HepG2 (cell line): ENCODE results near the gene GNPDA1. TPM values are rescaled to one million over a fixed set of nuclear protein-coding genes. Genes with fewer than 3 reads are reported as not detected.

ENCODE experiments used
- ATAC-seq: fragments of 200-7000 bp; cut with Tn5 transposase; 3 replicates; pipeline ENCODE4 v1.9.1; 2020; ENCODE audit warnings: mild to moderate bottlenecking, moderate library complexity
- BruUV-seq: library from RNA; stranded (reverse); fragments of 400-500 nt; replicated peaks from 2 replicates; lab custom pipeline; 2021; lab: Mats Ljungman, UMichigan
- CTCF ChIA-PET: fragments of 300-600 bp; formaldehyde crosslinking; extraction: SDS; loops from one replicate; lab custom pipeline; 2021; ENCODE audit warnings: low total read pairs, inconsistent platforms, low intra/inter-chr PET ratio; lab: Yijun Ruan, JAX
- POLR2A ChIA-PET: fragments of 350-600 bp; sonication (Branson Sonifier 250); formaldehyde crosslinking; loops from one replicate; lab custom pipeline; 2020; ENCODE audit warnings: antibody characterized with exemption, inconsistent platforms; lab: Yijun Ruan, JAX
- DNase-seq: peaks from one replicate; pipeline ENCODE4 v3.0.0-alpha.2; 2015; ENCODE audit warnings: low spot score
- FAIRE-seq: peaks from 3 replicates; lab custom pipeline; 2011; peaks lifted over from hg19 to GRCh38; lab: Jason Lieb, UNC
- H2AFZ ChIP-seq: one replicate; pipeline ENCODE4 v1.6.1; 2011; ENCODE audit warnings: low read length, inconsistent platforms
- H3K27ac ChIP-seq: fragments of 300-600 bp; 3 replicates; pipeline ENCODE4 v1.8.0; 2011; ENCODE audit warnings: mixed run types, mild to moderate bottlenecking, mixed read lengths, low read length, inconsistent platforms; ENCODE audit not compliant: insufficient read depth; ENCODE audit errors: extremely low read length
- H3K27me3 ChIP-seq, 2 experiments: fragments of 200-600 bp in 1 of 2; 2 replicates in 1 of 2; 3 replicates in 1 of 2; pipeline versions ENCODE4 v1.6.0 to v1.8.0; 2011; ENCODE audit warnings: low read length in 2 of 2, mild to moderate bottlenecking in 2 of 2, moderate library complexity in 2 of 2, inconsistent platforms in 1 of 2; ENCODE audit not compliant: insufficient read depth in 2 of 2, control insufficient read depth in 1 of 2
- H3K36me3 ChIP-seq, 2 experiments: fragments of 200-600 bp in 1 of 2; replicated peaks in 1 of 2; 2 replicates in 1 of 2; 3 replicates in 1 of 2; pipeline versions ENCODE4 v1.5.1 to v1.8.0; 2011; ENCODE audit warnings: low read length in 2 of 2, inconsistent platforms in 1 of 2; ENCODE audit not compliant: insufficient read depth in 2 of 2, control insufficient read depth in 1 of 2
- H3K4me1 ChIP-seq: 2 replicates; pipeline ENCODE4 v1.5.1; 2012; ENCODE audit warnings: low read length, inconsistent platforms; ENCODE audit not compliant: insufficient read depth
- H3K4me2 ChIP-seq: 2 replicates; pipeline ENCODE4 v1.6.0; 2011; ENCODE audit warnings: low read depth, low read length, inconsistent platforms
- H3K4me3 ChIP-seq, 3 experiments: fragments of 200-600 bp in 1 of 3; sonication (generic), shearing (Covaris generic) in 1 of 3; replicated peaks in 1 of 3; 2 replicates each; pipeline ENCODE4 v1.5.1; 2011 to 2016; ENCODE audit warnings: low read length in 3 of 3, inconsistent platforms in 2 of 3, low read depth in 2 of 3, mild to moderate bottlenecking in 2 of 3, control low read depth in 1 of 3, mixed read lengths in 1 of 3; ENCODE audit not compliant: insufficient read depth in 1 of 3
- H3K79me2 ChIP-seq: one replicate; pipeline ENCODE4 v1.6.1; 2011; ENCODE audit warnings: low read length, inconsistent platforms; ENCODE audit not compliant: insufficient read depth
- H3K9ac ChIP-seq: 2 replicates; pipeline ENCODE4 v1.6.0; 2011; ENCODE audit warnings: mild to moderate bottlenecking, low read depth, low read length, inconsistent platforms; ENCODE audit not compliant: insufficient read depth
- H3K9me3 ChIP-seq: 2 replicates; pipeline ENCODE4 v1.5.1; 2012; ENCODE audit warnings: mild to moderate bottlenecking, low read length
- H4K20me1 ChIP-seq: 2 replicates; pipeline ENCODE4 v1.6.0; 2011; ENCODE audit warnings: inconsistent platforms, mild to moderate bottlenecking, low read length, moderate library complexity; ENCODE audit not compliant: insufficient read depth
- AGO2 ChIP-seq: fragments of 200-400 bp; formaldehyde crosslinking; optimal IDR thresholded peaks from 2 replicates; pipeline ENCODE3; 2017; ENCODE audit warnings: mild to moderate bottlenecking, low read depth, low read length, moderate library complexity
- ATF7 ChIP-seq, 2 experiments: fragments of 450-650 bp in 1 of 2; sonication (generic) in 1 of 2; formaldehyde crosslinking in 1 of 2; IDR thresholded peaks; 2 replicates each; pipeline versions ENCODE4 v1.4.0 to v1.6.1; 2016 to 2020; ENCODE audit warnings: antibody characterized with exemption in 1 of 2, mild to moderate bottlenecking in 1 of 2, missing genetic modification reagents in 1 of 2
- CHCHD3 ChIP-seq: sonication (generic); formaldehyde crosslinking; IDR thresholded peaks from 2 replicates; pipeline ENCODE4 v1.8.0; 2022; ENCODE audit warnings: mild to moderate bottlenecking, missing genetic modification reagents, moderate library complexity
- CREB1 ChIP-seq, 2 experiments: fragments of 450-650 bp in 1 of 2; IDR thresholded peaks; 2 replicates each; pipeline ENCODE4 v1.6.1; 2016 to 2017; ENCODE audit warnings: control low read depth in 1 of 2, mild to moderate bottlenecking in 1 of 2, missing compliant biosample characterization in 1 of 2, missing genetic modification characterization in 1 of 2
- HHEX ChIP-seq: IDR thresholded peaks from 2 replicates; pipeline ENCODE4 v1.6.1; 2016; ENCODE audit warnings: control low read depth
- MNT ChIP-seq: fragments of 450-650 bp; IDR thresholded peaks from 2 replicates; pipeline ENCODE4 v1.6.1; 2016
- NR2F1 ChIP-seq, 2 experiments: fragments of 450-650 bp in 1 of 2; formaldehyde crosslinking in 1 of 2; IDR thresholded peaks; 2 replicates each; pipeline versions ENCODE4 v1.5.0 to v1.6.1; 2016 to 2020; ENCODE audit warnings: mild to moderate bottlenecking in 1 of 2, missing compliant biosample characterization in 1 of 2, missing genetic modification reagents in 1 of 2, moderate library complexity in 1 of 2
- PHF21A ChIP-seq: sonication (generic); formaldehyde crosslinking; IDR thresholded peaks from 2 replicates; pipeline ENCODE4 v1.5.0; 2020; ENCODE audit warnings: mild to moderate bottlenecking, missing genetic modification reagents
- RBAK ChIP-seq: sonication (generic); formaldehyde crosslinking; IDR thresholded peaks from 2 replicates; pipeline ENCODE4 v1.5.1; 2020; ENCODE audit warnings: mild to moderate bottlenecking, missing genetic modification reagents
- REL ChIP-seq: sonication (generic); formaldehyde crosslinking; conservative IDR thresholded peaks from 2 replicates; pipeline ENCODE4 v1.8.0; 2022; ENCODE audit warnings: mild to moderate bottlenecking, missing genetic modification reagents, moderate library complexity
- RFX3 ChIP-seq: IDR thresholded peaks from 2 replicates; pipeline ENCODE4 v1.6.1; 2016; ENCODE audit warnings: missing biosample characterization, missing genetic modification reagents
- ZBTB34 ChIP-seq: sonication (generic); formaldehyde crosslinking; IDR thresholded peaks from 2 replicates; pipeline ENCODE4 v1.8.0; 2022; ENCODE audit warnings: mild to moderate bottlenecking, missing genetic modification reagents
- ZNF484 ChIP-seq: sonication (generic); formaldehyde crosslinking; IDR thresholded peaks from 2 replicates; pipeline ENCODE4 v1.5.1; 2020; ENCODE audit warnings: mild to moderate bottlenecking, low read depth, missing genetic modification reagents, borderline replicate concordance
- ZNF784 ChIP-seq: sonication (generic); formaldehyde crosslinking; IDR thresholded peaks from 2 replicates; pipeline ENCODE4 v1.5.1; 2020; ENCODE audit warnings: missing genetic modification reagents, mild to moderate bottlenecking, borderline replicate concordance
- WGBS: methylation state at CpG from one replicate; pipeline ENCODE4 v1.1.6; 2017; ENCODE audit warnings: low lambda C conversion rate; 5-methylcytosine and 5-hydroxymethylcytosine counted together
- in situ Hi-C: cut with HindIII; loops from 2 replicates; pipeline ENCODE4 v1.10.0; 2017; ENCODE audit warnings: low pct_unique_long_range_greater_than_20kb; ENCODE audit not compliant: extremely low pct_ligation_motif_present
- intact Hi-C: fragments of 100-400 bp; cut with micrococcal nuclease; formaldehyde crosslinking; loops from one replicate; pipeline ENCODE4 v1.10.0; 2022; ENCODE audit not compliant: unreplicated experiment
- polyA plus RNA-seq, 8 experiments: library from polyadenylated mRNA; depleted of rRNA in 3 of 8; stranded (reverse) in 7 of 8; unstranded in 1 of 8; fragments of >200 nt; fragmentation: Illumina TruSeq in 4 of 8; extraction: Trizol in 4 of 8; gene quantifications; 2 replicates each; pipeline versions ENCODE4 v1.2.1 to v1.2.3, GENCODE V29; 2011 to 2016; ENCODE audit warnings: low read depth in 4 of 8, missing spikeins in 1 of 8, mixed read lengths in 1 of 8; ENCODE audit not compliant: insufficient read depth in 1 of 8
- total RNA-seq, 5 experiments: library from RNA; depleted of rRNA; stranded (reverse); fragments of >200 nt; fragmentation: Illumina TruSeq; extraction: Trizol; gene quantifications; 2 replicates each; pipeline ENCODE4 v1.2.3, GENCODE V29; 2016; ENCODE audit warnings: low read depth in 1 of 5

The GNPDA1 gene
- total and polyA plus RNA-seq, 2 of the 13 experiments (the other 11 are each of a cell fraction or from before 2014, with no cell fraction given): 6.0 to 54.1 TPM

- ATAC-seq (no peak), DNase-seq (no peak), FAIRE-seq (no peak)
- CTCF ChIA-PET: no interaction called here
- peaks cover 4 to 5% of the 10 kb centered on the region in 2 experiments; a peak in 4 of 5 replicates for H3K36me3 ChIP-seq
- in situ Hi-C loops: loop anchor here (5.0 to 25.0 kb wide), 2 partner anchors 153 to 573 kb away; no protein-coding TSS in a partner anchor
- H3K4me3 ChIP-seq: no peak overlapping the region
- no peak overlapping the region for H3K4me2 ChIP-seq
- no TSS peak for BruUV-seq
- intact Hi-C loops: no loop called here
- 0% methylated on average over 1 of the region's 1 CpG for WGBS
- TF ChIP-seq CREB1 (IDR thresholded peaks at IDR 0.05) (peak; percentile 58), CREB1 (CRISPR knock-in tag; IDR thresholded peaks at IDR 0.05) (no peak), RBAK (CRISPR knock-in tag) (no peak), RFX3 (no peak), ZBTB34 (CRISPR knock-in tag) (no peak), PHF21A (no peak), NR2F1 (CRISPR knock-in tag; IDR thresholded peaks at IDR 0.05) (no peak), ZNF484 (no peak), ATF7 (IDR thresholded peaks at IDR 0.05) (peak; percentile 90), ATF7 (CRISPR knock-in tag; IDR thresholded peaks at IDR 0.05) (no peak), AGO2 (no peak), MNT (no peak), HHEX (CRISPR knock-in tag) (no peak), REL (CRISPR knock-in tag) (no peak), CHCHD3 (CRISPR knock-in tag) (no peak), ZNF784 (CRISPR knock-in tag) (no peak)
- H3K27ac ChIP-seq: no peak overlapping the region
- no peaks in the 10 kb centered on the region for H3K79me2 ChIP-seq
- no peaks in the 10 kb centered on the region for H4K20me1 ChIP-seq
- no peaks in the 10 kb centered on the region for H3K27me3 ChIP-seq
- H2AFZ ChIP-seq: no peak overlapping the region
- peaks cover 11% of the 10 kb centered on the region for H3K4me1 ChIP-seq
- H3K9me3 ChIP-seq: no peaks in the 10 kb centered on the region
- POLR2A ChIA-PET: no interaction called here
- H3K9ac ChIP-seq: no peak overlapping the region
These were observed 23.1 kb downstream of the GNPDA1 start for GRCh38 chr5:141989720-141990119.
